Umbilical cord (tissue), 2 donors: ENCODE measurements around the gene MT1G. TPM values are rescaled to one million over a fixed set of nuclear protein-coding genes. Genes with fewer than 3 reads are reported as not detected.
"Not testable (repeated sequence)": the region's sequence is repeated elsewhere in the genome, so short reads cannot be mapped to it uniquely, and the experiment has no call there.

ENCODE experiments used
- DNase-seq: peaks from one replicate; pipeline ENCODE4 v3.0.0-alpha.2; 2015; ENCODE audit warnings: low spot score
- total RNA-seq: library from RNA; depleted of rRNA; stranded (reverse); fragments of >200 nt; gene quantifications from one replicate; pipeline ENCODE4 v1.2.3, GENCODE V29; 2014; ENCODE audit warnings: low replicate concordance; ENCODE audit not compliant: insufficient read depth

Gene MT1G
- not detected for total RNA-seq

DNA sequence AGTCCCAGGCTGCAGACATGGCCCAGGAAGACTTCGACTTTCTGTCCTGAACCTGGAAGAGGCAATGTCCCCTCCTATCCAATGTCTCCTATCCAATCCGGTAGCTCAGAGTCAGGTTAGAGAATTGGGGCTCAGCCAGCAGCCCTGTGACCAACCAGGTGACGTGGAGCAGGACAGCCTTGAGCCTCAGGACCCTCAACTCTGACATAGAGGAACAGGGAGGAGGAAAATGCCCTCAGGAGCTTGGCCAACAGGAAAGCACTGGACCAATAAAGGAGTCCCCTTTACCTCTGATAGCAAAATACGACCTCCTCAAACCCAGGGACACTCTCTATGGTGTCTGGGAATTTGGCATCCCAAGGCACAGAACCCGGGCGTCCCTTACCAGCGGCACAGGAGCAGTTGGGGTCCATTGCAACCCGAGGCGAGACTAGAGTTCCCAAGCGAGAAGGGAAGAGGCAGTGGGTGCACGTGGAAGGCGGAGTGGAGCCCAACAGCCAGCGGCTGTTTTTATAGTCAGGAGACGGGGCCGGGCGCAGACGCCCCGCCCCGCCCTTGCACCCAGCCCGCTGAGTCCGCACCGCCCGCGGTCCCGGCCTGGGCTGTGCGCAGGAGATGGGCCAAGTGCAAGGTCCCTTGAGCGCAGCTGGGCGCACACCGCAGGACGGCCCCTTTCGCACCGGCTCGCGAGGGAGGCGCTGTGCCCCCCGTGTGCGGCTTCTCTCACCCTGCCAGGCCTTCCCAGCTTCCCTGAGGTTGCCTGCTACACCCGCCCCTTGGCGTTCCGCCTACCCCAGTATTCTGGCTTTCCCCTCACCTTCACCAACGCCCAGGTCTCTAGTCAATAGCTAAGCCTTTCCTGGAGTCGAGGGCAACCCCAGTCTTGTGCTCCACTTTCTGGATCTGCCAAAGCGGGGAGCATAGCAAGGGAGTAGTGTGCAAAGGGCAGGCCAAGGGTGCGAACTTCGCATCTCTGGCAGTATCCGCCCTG lies at the start of gene MT1G:
Gene MT1G (minus strand): TSS at position 485 of the 991 bp plus-strand sequence. CDS start 72 bp downstream, at position 413.
- DNase-seq: peak; percentile 36

DNA sequence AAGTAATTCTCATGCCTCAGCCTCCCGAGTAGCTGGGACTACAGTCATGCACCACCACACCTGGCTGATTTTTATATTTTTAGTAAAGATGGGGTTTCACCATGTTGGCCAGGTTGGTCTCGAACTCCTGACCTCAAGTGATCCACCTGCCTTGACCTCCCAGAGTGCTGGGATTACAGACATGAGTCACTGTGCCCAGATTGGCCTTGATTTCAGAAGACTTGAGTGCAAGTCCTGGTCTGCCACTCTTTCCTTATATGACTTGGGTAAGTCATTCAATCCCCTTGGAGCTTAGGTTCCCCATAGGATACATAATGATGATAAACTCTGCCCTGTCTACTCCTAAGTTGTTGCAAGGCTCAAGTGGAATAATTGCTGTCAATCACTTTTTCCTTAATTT lies 49.7 kb upstream of the MT1G start:
- not testable (repeated sequence) for DNase-seq

DNA sequence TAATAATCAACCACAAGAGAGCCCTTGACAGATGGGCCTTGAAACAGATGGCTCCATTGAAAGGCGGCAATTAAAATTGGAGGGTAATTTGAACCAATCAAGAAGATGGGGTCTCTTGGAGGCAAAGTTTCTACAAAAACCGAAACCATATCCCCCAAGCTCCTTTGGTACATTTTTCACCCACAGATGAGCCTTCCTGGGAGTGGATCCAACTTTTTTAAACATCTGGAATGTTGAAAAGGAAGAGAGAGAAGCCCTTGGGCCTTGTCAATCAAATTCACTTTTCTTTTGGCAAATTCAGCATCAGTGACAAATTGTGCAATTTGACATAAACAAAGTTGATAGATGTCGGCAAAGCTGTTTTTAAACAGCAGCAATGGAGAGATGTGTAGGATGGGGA lies 48.9 kb upstream of the MT1G start:
- DNase-seq: no peak

DNA sequence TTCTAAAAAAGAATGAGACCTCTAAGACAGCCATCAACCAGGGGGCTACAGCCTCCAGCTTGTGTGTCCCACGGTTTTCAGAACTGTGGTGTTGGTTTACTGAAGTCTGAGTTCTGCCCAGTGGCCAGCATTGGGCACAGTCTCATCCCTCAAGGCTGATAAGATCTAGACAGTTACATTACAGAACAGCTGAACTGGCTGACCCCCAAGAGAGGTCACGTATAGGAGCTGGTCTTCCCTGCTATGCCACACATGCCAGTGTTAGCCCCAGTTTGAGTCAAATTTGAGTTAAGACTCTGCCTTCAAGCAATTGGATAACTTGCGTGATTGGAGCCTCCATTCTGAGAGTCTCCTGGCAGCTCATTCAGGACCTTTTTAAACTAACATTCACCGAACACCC lies 47.3 kb upstream of the MT1G start:
- DNase-seq: no peak

DNA sequence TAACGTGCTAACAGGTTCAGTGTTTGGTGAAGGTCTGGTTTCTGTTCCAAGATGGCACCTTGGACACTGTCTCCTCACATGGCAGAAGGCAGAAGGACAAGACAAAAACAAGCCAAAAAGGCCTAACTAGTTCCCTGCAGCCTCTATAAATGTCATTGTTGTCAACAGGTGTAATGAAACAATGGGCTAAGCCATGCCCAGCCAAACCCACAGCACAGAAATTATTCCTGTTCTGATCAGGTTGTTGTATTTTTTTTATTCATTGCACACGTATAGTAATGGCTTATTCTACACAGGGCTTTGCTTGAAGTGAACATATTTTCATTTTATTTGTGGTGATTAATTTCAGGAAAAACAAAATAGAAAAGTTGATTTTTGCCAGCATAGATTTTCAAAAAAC lies 45.9 kb upstream of the MT1G start:
- no peak for DNase-seq

DNA sequence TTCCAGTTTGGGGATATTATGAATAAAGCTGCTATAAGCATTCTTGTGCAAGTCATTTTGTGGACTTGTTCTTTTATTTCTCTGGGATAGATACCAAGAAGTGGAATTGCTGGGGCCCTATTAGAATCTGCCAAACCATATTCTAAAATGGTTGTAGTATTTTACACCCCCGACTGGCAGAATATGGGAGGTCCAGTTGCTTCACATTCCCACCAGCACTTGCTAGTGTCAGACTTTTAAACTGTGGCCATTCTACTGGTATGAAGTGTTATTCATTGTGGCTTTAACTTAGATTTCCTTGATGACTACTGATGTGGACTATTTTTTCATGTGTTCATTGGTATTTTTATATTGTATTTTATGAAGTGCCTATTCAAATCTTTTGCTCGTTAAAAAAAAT lies 44.0 kb upstream of the MT1G start:
- no peak for DNase-seq

DNA sequence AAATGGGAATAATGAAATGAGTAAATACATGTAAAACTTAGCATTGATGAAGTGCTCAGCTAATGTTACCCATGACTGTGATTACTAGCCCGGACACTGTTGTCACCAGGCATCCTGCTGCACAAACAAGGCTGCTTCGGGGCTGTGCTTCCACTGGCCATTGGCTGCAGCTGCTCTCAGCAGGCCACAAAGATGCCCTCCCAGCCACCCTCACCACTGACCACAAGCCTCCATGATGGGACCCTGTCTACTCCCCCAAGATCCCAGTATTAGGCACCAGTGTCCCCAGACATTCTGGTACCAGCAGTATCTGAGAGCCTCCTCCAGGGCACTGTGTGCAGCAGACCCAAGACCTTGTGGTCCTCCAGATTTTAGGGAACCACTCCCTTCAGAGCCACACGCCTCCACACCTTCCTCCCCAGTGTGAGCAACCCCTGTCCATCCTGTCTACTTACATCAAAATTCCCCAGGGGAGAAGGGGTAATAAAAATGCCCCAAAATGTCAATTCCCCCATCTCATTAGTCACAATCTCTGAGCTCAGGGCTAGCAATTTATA lies 42.4 kb upstream of the MT1G start:
- no peak for DNase-seq

DNA sequence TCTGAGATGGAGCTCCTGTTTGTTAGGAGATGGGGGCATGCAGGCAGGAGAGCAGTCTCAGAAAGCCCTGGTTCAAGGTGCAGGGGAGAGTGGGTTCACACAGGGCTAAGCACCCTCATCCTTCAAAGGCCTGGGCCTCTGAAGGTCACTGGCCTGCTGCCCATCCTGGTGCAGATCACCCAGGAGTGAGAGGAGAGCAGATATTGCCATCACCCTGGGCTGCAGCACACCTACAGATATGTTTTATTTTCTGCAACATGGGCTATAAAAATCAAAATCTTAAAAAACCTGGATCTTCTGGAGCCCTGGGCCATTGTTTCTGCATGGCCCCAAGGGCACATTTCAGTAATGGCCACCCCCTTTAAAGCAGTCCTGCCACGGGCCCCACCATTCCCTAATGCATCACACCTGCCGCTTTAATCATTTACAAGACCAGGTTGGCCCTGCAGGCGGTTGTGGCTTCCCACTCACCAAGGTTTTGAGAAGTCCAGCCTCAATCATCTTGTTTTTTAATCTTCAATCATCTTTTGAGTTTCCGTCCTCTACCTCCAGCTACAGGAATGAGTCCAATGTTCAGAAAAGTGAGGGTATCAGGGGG lies 41.7 kb upstream of the MT1G start:
- DNase-seq: no peak

DNA sequence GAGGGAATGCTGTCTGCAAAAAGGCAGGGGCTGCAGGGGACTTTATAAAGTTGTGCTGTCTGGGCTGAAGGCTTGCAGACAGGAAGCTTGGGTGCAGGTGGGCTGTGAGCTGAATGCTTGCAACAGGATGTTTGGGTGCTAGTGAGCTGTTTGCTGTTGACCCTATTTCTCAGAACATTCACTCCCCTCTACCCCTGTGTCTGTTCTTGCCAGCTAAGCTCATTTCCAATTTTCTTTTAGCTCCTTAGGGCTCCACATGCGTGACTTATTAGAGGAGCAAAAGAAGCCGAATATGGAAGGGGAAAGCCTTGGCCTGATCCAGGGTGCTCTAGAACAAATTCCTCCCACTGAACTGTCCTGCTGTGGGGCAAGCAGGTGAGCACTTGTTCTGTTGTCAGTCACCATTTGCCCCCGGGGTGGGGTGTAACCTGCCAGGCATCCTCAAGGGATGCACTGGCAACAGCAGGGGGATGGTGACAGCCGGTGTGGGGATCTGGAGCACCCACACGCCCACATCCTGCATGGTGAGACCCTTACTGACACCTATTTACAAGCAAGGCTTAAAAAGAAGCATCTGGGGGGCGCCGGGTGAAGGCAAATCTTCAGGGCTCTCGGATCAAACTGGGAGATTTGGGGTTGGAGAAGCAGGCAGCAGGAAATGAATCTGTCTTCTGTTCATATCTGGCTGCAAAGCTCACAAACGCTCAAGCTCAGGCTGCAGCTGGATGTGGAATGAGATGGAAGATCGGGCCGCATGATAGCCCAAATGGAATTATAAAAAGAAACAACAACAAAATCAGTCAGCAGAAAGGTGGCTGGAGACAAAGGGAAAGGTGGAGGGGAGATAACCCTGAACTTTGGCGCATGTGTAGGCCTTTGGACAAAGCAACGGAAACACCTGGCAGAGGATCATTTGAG lies 40.9 kb upstream of the MT1G start:
- no peak for DNase-seq

DNA sequence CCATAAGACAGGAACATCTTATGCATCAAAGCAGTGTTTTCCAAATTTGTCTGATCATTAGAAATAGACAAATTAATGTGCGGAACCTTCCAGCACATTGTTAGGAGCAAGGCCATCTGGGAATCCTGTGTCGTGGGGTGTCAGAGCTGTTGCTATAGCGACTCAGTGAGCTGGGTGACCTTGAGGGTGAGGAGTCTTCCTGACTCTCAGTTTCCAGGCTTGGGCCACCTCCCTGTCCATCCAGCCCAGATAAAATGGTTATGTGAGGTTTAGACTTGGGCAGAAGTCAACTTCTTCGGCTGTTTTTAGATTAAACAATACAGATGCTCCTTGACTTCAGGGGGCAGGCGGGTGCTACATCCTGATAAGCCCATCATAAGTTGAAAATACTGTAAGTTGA lies 35.0 kb upstream of the MT1G start:
- DNase-seq: no peak

DNA sequence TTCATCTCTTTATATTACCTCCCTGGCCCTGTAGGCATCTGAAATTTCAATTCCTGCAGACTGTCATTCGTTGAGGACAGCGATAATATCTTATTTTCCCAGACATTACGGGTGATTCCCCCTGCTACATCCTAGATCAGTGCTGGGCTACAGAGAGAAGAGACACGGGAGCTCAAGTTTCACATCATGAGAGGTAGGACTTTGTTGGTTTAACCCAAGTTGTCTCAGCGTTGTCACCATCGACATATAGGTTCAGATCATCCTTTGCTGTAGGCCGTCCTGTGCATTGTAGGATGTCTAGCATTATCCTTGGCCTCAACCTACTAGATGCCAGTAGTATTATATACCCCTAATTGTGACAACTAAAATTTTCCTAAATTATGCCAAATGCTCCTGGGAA lies 33.7 kb upstream of the MT1G start:
- no peak for DNase-seq

DNA sequence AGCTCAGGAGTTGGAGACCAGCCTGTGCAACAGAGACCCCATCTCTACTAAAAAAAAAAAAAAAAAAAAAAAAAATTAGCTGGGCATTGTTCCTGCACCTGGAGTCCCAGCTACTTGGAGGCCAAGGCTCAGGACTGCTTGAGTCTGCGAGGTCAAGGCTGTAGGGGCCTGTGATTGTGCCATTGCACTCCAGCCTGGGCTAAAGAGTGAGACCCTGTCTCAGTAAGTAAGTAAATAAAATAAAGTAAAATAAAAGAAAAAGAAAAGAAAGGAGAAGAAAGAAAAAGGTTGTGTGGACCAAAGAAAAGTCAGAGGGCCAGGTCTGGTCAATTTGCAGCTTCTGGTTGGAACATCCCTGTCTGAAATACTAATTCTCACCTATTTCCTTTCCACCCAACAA lies 32.8 kb upstream of the MT1G start:
- DNase-seq: no peak

DNA sequence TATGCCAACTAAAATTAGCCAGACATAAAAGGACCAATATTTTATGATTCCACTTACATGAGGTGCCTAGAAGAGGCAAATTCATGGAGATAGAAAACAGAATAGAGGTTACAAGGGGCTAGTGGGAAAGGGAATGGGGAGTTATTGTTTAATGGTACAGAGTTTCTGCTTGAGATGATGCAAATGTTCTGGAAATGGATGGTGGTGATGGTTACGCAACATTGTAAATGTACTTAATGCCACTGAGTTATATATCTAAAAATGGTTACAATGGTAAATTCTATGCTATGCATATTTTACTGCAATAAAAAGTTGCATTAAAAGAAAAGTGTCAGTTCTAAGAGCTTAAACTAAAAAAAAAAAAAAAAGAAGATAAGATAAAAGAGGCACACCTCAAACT lies 32.3 kb upstream of the MT1G start:
- DNase-seq: no peak

DNA sequence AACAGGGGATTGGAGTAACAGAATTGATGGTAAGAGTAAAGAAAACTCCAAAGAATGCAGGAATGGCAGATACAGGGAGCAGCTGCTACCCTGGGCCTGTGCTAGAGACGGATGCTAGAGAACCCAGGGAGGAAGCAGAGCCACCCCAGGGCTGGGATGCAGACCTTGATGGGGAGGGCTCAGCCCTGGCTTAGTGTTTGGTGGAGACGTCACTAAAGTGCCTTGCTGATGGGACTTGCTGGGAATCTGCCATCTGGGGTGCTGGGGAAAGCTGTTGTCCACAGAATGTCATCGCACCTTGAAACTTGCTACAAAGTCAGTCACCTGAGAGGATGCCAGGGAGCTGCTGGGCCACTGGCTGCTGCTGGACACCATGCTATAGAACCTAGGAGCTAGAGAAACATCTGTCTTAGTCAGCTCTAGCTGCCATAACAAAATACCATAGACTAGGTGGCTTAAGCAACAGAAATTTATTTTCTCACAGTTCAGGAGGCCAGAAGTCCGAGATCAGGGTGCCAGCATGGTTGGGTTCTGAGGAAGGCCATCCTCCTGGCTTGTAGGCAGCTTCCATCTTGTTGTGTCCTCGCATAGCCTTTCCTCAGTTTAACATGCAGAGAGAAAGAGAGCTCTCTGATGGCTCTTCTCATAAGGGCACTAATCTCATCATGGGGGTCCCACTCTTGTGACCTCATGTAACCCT lies 29.7 kb upstream of the MT1G start:
- DNase-seq: no peak

DNA sequence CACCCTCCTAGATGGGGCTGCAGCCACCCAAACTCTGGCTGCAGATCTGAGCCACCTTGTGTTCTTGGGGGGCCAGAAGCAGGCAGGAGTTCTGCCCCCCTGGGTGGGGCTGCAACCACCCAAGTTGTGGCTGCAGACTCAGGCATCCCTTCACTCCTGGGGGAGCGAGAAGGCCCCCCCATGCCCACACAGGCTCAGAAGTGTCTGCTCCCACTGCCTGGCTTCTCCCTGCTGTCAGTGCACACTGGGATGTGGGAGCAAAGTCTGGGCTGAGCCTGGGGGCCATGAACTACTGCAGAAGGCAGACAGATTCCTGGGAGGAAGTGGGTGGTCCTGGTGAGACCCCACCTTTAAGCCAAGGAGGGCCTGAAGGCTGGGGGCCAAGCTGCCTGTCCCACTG lies 27.4 kb upstream of the MT1G start:
- DNase-seq: no peak

DNA sequence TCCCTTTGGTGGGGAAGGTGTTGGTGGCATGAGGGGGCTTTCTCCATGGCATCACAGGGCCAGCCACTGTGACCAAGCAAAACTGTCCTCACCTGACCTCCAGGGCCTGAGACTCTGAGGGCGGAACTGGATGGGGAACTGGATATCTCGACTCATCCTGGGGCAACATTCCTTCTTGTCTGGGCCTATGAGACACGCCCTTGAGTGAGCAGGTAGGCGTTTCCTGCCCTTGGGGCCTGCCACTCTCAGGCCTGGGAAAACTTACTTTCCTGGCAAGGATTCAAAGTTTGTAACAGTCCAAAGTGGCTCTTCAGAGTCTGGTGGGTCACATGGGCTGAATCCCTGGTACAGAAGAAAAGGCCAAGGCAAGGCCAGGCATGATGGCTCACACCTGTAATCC lies 24.0 kb upstream of the MT1G start:
- DNase-seq: peak; percentile 74

DNA sequence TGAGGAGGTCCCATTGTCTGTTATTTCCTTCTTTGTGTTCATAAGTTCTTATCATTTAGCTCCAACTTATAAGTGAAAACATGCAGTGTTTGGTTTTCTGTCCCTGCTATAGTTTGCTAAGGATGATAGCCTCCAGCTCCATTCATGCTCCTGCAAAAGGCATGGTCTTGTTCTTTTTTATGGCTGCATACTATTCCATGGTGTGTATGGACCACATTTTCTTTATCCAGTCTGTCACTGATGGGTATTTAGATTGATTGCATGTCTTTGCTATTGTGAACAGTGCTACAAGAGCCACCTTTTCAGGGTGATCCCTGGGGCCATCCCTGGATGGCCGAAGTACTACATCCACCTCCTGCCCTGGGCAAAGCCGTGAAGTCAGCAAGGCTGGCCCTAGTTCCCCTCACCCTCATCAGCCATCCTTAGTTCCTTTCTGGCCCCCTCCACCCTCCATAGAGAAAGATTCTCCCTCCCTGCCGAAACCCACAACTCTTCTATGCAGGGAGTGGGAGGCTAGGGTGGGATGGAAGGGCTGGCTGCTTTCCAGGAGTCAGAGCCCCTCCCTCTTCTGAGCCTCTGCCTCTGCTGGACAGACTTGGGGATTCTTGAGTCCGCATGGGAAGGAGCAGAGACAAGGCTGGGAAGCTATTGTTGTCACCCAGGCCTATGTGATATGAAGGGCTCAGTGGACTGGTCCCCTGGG lies 22.7 kb upstream of the MT1G start:
- no peak for DNase-seq

DNA sequence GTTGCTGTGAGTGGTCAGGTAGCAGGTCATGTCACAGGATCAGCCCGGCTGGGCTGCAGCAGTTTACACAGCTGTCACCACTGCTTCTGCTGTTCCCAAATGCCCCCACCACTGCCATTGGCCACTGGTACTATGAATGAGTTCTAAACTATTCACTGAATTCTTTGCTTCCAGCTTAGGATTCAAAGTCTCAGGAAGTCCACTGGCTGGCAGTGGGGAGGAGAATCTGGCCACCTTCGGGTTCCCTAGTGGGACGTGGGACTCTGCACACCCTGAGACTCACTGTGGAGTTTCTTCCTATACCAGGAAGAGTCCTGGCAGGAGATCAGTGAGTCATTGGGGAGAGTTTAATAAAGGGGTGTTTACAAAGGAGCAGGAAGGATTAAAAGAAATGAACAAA lies 21.3 kb upstream of the MT1G start:
- no peak for DNase-seq

DNA sequence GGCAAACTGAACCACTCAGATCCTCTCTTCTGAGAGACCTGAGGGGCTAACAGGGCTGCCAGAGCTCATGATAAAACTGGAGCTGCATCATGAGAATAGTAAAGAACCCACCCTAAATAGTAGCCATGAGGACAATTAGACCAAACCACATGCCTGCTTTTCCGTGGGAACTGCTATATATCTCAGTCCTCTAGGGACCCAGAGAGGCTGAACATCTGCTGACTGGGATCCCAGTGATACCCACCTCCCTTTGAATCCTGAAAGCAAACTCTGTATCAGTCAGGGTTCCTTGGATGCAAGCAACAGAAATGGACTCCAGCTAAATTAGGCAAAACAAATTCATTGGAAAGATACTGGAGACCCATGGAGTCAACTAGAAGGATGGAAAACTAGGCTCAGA lies 20.9 kb upstream of the MT1G start:
- no peak for DNase-seq

DNA sequence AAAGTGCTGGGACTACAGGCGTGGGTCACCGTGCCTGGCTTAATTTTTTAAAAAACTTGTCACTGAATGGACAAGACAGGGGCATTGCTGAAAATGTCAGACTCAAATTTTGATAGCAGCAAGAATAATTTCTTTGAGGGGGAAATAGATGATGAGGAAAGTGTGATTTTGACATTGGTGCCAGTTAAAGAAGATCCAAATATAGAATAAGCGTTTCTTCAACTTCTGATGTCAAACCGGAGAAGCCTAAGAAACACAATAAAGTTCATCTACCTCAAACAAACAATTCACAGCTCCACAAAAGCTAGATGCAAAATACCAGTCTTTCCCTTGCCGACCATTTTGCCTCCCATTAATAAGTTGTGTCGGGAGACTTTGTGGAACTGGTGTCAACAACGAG lies 18.9 kb upstream of the MT1G start:
- no peak for DNase-seq
